ENCODE data around the gene WDR64.

Gene WDR64

DNA sequence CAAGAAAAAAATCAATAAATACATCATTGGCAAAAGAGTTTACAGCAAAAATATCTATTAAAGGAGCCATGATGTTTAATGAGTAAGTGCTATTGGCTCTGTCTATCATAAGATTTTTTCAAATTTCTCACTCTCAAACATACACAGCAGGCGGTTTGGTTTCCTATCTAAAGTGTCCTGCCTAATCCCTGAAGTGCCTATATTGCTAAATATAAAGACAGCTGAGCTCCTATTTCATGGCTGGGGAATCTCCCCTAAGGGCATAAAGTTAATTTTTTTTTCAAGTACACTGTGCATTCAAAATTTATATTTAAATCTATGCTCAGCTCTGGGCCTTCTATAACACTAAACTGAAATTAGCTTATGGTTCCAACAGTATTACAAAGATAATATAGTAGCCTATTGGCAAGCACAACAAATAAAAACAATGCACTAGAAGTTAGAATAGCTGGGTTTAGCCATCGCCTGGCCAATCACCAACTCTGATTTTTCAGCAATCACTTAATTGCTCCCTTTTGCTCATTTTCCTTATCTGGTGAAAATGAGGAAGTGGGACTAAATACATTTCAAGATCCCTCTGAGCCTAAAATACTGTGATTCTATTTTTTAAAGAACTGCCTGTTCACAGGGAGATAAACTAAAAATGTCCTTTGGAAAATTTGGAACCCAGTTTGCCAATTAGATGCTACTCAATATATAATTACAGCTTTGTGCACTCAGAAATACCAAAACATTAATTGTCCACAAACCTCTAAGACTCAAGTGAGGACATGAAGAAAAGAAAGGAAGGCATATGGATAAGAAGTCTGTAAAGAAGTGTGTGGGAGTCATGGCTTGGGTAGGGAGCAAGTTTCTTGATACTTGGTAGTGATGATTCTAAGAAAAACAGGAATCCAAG lies 62.5 kb downstream of the WDR64 start:
- no peak for DNase-seq (ENCODE audit: low read depth)
- TF ChIP-seq, protein P1, sequence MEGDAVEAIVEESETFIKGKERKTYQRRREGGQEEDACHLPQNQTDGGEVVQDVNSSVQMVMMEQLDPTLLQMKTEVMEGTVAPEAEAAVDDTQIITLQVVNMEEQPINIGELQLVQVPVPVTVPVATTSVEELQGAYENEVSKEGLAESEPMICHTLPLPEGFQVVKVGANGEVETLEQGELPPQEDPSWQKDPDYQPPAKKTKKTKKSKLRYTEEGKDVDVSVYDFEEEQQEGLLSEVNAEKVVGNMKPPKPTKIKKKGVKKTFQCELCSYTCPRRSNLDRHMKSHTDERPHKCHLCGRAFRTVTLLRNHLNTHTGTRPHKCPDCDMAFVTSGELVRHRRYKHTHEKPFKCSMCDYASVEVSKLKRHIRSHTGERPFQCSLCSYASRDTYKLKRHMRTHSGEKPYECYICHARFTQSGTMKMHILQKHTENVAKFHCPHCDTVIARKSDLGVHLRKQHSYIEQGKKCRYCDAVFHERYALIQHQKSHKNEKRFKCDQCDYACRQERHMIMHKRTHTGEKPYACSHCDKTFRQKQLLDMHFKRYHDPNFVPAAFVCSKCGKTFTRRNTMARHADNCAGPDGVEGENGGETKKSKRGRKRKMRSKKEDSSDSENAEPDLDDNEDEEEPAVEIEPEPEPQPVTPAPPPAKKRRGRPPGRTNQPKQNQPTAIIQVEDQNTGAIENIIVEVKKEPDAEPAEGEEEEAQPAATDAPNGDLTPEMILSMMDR (IDR thresholded peaks at IDR 0.05; ENCODE audit: control insufficient read depth, insufficient read depth, low read depth, low read length, missing control alignments) = no peak
- no peak overlapping the region for H3K4me3 ChIP-seq (ENCODE audit: control insufficient read depth, low read depth, low read length)

DNA sequence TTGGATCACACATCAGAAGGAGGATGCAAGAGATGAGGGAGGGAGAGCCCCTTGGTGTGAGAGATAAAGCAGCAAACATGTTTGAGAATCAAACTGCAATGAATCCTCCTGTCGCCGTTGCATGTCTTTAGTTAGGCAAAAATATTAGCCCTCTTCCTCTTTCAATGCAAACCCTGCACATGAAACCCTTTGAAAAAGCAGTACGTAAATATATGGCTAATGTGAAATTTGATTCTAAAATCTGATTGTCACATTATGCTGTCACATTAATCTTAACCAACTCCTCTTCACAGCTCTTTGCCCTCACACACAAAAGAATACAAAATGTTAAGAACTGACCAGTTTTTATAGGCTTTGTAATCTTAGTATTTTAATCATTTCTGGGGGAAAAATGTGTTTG lies 63.4 kb downstream of the WDR64 start:
- no peak overlapping the region for H3K4me3 ChIP-seq (ENCODE audit: control insufficient read depth, low read depth, low read length)
- TF ChIP-seq, protein P1 (IDR thresholded peaks at IDR 0.05; ENCODE audit: control insufficient read depth, insufficient read depth, low read depth, low read length, missing control alignments) = no peak
- no peak for DNase-seq (ENCODE audit: low read depth)

DNA sequence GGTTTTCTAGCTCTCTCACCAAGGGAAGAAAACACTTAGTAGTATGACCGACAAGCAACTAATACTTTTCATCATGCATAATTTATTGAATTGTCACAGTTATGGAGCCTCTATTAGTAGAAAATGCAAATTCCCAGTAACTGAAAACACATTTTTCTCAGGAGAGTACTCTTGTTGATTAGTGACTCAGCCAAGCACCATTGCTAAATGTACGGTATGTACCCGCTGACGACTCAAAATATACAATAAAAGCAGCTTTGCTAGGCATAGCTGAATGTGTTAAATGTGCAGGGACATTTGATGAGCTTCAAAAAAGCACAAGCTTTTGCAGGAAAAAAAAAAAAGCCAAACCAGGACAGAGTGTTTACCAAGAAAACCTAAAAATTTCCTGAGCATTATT lies 63.9 kb downstream of the WDR64 start:
- TF ChIP-seq, protein P1 (IDR thresholded peaks at IDR 0.05; ENCODE audit: control insufficient read depth, insufficient read depth, low read depth, low read length, missing control alignments) = no peak
- DNase-seq (ENCODE audit: low read depth) = no peak
- no peak overlapping the region for H3K4me3 ChIP-seq (ENCODE audit: control insufficient read depth, low read depth, low read length)

DNA sequence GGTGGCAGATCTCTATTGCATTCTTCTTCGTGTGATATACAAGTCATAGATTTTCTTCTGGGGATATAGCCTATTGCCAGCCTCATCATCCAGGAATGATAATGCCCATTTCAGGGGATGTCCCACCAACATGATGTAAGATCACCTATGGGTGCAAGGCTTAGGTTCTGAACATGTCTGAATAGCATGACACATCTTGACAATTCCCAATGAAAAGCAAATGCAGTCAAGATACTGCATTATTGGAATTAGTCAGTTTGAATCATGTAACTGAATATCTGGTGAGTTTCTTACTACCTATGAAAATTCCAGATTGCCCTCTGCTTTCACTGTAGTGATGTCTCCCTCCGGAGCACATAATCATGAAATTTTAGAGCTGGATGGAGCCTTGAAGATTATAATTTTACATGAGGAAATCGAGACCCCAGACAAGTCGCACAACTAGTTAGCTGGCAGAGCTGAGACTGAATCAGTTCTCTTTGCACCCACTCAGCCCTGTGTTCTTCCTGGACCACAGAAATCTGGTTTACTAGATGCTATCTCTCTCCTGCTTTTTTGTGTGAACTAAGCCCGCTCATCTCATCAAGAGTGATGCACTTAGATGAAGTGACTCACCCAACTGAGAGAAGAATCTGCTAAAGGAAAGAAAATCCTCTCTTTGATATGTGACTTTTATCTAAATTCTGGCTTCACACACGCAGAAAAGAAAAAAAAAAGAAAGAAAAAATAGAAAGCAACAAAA lies 65.0 kb downstream of the WDR64 start:
- TF ChIP-seq, protein P1 (IDR thresholded peaks at IDR 0.05; ENCODE audit: control insufficient read depth, insufficient read depth, low read depth, low read length, missing control alignments) = no peak
- H3K4me3 ChIP-seq (ENCODE audit: control insufficient read depth, low read depth, low read length) = no peak overlapping the region
- no peak for DNase-seq (ENCODE audit: low read depth)

DNA sequence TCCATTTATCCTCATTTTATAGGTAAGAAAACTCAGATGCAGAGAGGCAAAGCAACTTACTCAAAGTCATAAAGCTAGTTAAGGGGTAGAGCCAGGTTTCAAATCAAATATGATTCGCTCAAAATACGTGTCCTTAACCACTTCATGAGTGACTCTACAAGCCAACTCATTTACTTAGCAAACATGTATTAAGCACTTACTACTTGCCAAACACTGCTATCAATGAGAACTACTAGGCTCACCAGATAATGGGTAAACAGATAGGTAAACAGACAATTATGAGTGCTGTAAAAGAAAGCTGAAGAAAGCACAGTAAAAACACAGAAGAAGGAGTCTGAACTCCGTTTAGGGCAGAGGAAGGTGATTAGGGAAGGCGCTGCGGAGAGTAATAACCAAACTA lies 65.9 kb downstream of the WDR64 start:
- TF ChIP-seq, protein P1 (IDR thresholded peaks at IDR 0.05; ENCODE audit: control insufficient read depth, insufficient read depth, low read depth, low read length, missing control alignments) = no peak
- H3K4me3 ChIP-seq (ENCODE audit: control insufficient read depth, low read depth, low read length) = no peak overlapping the region

DNA sequence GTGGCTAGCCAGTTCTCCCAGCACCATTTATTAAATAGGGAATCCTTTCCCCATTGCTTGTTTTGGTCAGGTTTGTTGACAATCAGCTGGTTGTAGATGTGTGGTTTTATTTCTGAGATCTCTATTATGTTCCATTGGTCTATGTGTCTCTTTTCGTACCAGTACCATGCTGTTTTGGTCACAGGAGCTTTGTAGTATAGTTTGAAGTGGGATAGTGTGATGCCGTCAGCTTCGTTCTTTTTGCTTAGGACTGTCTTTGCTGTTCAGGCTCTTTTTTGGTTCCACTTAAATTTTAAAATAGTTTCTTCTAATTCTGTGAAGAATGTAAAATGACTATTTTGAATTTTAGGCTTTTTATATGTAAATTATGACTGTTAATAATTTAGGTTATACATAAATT lies 68.9 kb downstream of the WDR64 start:
- DNase-seq (ENCODE audit: low read depth) = no peak
- H3K4me3 ChIP-seq (ENCODE audit: control insufficient read depth, low read depth, low read length) = no peak overlapping the region
- TF ChIP-seq, protein P1 (IDR thresholded peaks at IDR 0.05; ENCODE audit: control insufficient read depth, insufficient read depth, low read depth, low read length, missing control alignments) = no peak

More for the DNA sequence above, 65.9 kb downstream of the WDR64 start:
- no peak for DNase-seq (ENCODE audit: low read depth)

Data from AG09309 (cell line).